Left lung (tissue), 10 donors: ENCODE data around the gene CCDC174. TPM values are rescaled to one million over a fixed set of nuclear protein-coding genes. Genes with fewer than 3 reads are reported as not detected.

Experiments used
- ATAC-seq: fragments of 200-7000 bp; cut with Tn5 transposase; one replicate; pipeline ENCODE4 v1.9.1; 2020; ENCODE audit warnings: moderate library complexity
- DNase-seq, 4 donors: peaks; one replicate each; pipeline ENCODE4 v3.0.0-alpha.2; 2013 to 2020
- H3K27ac ChIP-seq, 2 donors: fragments of 200-600 bp; sonication (generic) in 1 of 2; one replicate each; pipeline versions ENCODE4 v1.5.0 to v1.8.0; 2020 to 2021
- H3K27me3 ChIP-seq, 2 donors: fragments of 200-600 bp; sonication (generic) in 1 of 2; one replicate each; pipeline versions ENCODE4 v1.5.0 to v1.8.0; 2020 to 2021
- H3K36me3 ChIP-seq, 2 donors: fragments of 200-600 bp; sonication (generic) in 1 of 2; one replicate each; pipeline versions ENCODE4 v1.5.0 to v1.8.0; 2020 to 2021
- H3K4me1 ChIP-seq, 2 donors: fragments of 200-600 bp; one replicate each; pipeline ENCODE4 v1.8.0; 2021
- H3K4me3 ChIP-seq, 2 donors: fragments of 200-600 bp; sonication (generic) in 1 of 2; one replicate each; pipeline versions ENCODE4 v1.5.0 to v1.8.0; 2020 to 2021; ENCODE audit warnings: mild to moderate bottlenecking in 1 of 2
- H3K9me3 ChIP-seq, 2 donors: fragments of 200-600 bp; sonication (generic) in 1 of 2; one replicate each; pipeline versions ENCODE4 v1.5.0 to v1.8.0; 2020 to 2021
- CTCF ChIP-seq, 2 donors: fragments of 200-600 bp; sonication (generic) in 1 of 2; IDR thresholded peaks; one replicate each; pipeline versions ENCODE4 v1.5.0 to v1.8.0; 2021; ENCODE audit warnings: antibody characterized with exemption in 2 of 2
- intact Hi-C, 2 donors: fragments of 100-400 bp; cut with DNase I; formaldehyde crosslinking; loops; one replicate each; pipeline versions ENCODE4 v1.11.2 to v1.14.2; 2022
- polyA plus RNA-seq, 6 donors: library from polyadenylated mRNA; unstranded; fragments of 120-200 nt; gene quantifications; one replicate each; pipeline ENCODE4 v1.2.1, GENCODE V29; 2013; ENCODE audit not compliant: insufficient read length in 6 of 6
- total RNA-seq, 2 donors: library from RNA; stranded (reverse); fragmentation: NEBNext Ultra II Directional; extraction: Animal tissue kit (Norgen Biotek cat#: 25700); gene quantifications; one replicate each; pipeline ENCODE4 v1.2.1, GENCODE V29; 2021
- donor health status: DM: no; HTN: yes; CAD: no.
- donor health status: DM: no; HTN: no; CAD: no.

Gene CCDC174
- total and polyA plus RNA-seq, 8 donors: 13.3 to 42.2 (median 34.2) TPM

GRCh38 chr3:14619605-14620004, 32.0 kb upstream of the CCDC174 start:
- Histone ChIP-seq H3K9me3 (no peaks in the 10 kb centered on the region), H3K4me3 (no peak overlapping the region), H3K27ac (no peak overlapping the region), H3K36me3 (no peaks in the 10 kb centered on the region), H3K4me1 (no peaks in the 10 kb centered on the region), H3K27me3 (peaks cover 0 to 16% of the 10 kb centered on the region in 2 donors)
- DNase-seq (no peak), ATAC-seq (no peak)
- TF ChIP-seq CTCF (IDR thresholded peaks at IDR 0.05): no peak
- intact Hi-C loops: no loop called here

- TF ChIP-seq CTCF (IDR thresholded peaks at IDR 0.05): no peak
- Histone ChIP-seq H3K27me3 (peaks cover 0 to 11% of the 10 kb centered on the region in 2 donors), H3K4me3 (no peak overlapping the region), H3K4me1 (no peaks in the 10 kb centered on the region), H3K36me3 (no peaks in the 10 kb centered on the region), H3K9me3 (no peaks in the 10 kb centered on the region), H3K27ac (no peak overlapping the region)
- ATAC-seq (no peak), DNase-seq (no peak)
- intact Hi-C loops: no loop called here
Measured at GRCh38 chr3:14620512-14620911, 31.1 kb upstream of the CCDC174 start.

GRCh38 chr3:14621093-14621492, 30.5 kb upstream of the CCDC174 start:
- H3K36me3 ChIP-seq: no peaks in the 10 kb centered on the region
- no peak for TF ChIP-seq CTCF (IDR thresholded peaks at IDR 0.05)
- no peaks in the 10 kb centered on the region for H3K9me3 ChIP-seq
- ATAC-seq: no peak
- DNase-seq: no peak
- H3K27me3 ChIP-seq: peaks cover 0 to 5% of the 10 kb centered on the region in 2 donors
- intact Hi-C loops: no loop called here
- H3K4me1 ChIP-seq: no peaks in the 10 kb centered on the region
- no peak overlapping the region for H3K27ac ChIP-seq
- no peak overlapping the region for H3K4me3 ChIP-seq

GRCh38 chr3:14622368-14622767, 29.2 kb upstream of the CCDC174 start:
- H3K36me3 ChIP-seq: no peaks in the 10 kb centered on the region
- H3K27me3 ChIP-seq: peaks cover 0 to under 1% of the 10 kb centered on the region in 2 donors
- no peak for ATAC-seq
- no peaks in the 10 kb centered on the region for H3K4me1 ChIP-seq
- intact Hi-C loops: no loop called here
- no peak for TF ChIP-seq CTCF (IDR thresholded peaks at IDR 0.05)
- H3K4me3 ChIP-seq: no peak overlapping the region
- DNase-seq: no peak
- no peak overlapping the region for H3K27ac ChIP-seq
- H3K9me3 ChIP-seq: no peaks in the 10 kb centered on the region

- TF ChIP-seq CTCF (IDR thresholded peaks at IDR 0.05): no peak
- Histone ChIP-seq H3K27ac (no peak overlapping the region), H3K36me3 (no peaks in the 10 kb centered on the region), H3K4me1 (no peaks in the 10 kb centered on the region), H3K27me3 (peaks cover 0 to 7% of the 10 kb centered on the region in 2 donors), H3K9me3 (no peaks in the 10 kb centered on the region), H3K4me3 (no peak overlapping the region)
- intact Hi-C loops: no loop called here
- peak in 2 of 4 donors; percentile 66 to 69 for DNase-seq
- ATAC-seq: no peak
Measured at GRCh38 chr3:14623569-14624051, 28.0 kb upstream of the CCDC174 start.
